HG02798 (cell line): ENCODE results near the gene GRIFIN.

Source experiments
- ATAC-seq: cut with Tn5 transposase; IDR thresholded peaks from one replicate; pipeline ENCODE4 v1.9.1; 2021; ENCODE audit warnings: mild to moderate bottlenecking; ENCODE audit not compliant: unreplicated experiment, poor library complexity

The GRIFIN gene

GRCh38 chr7:2499719-2500430 is 23.7 kb upstream of the GRIFIN start:
- ATAC-seq: no peak

- ATAC-seq: no peak
These were observed 23.0 kb upstream of the GRIFIN start for GRCh38 chr7:2499181-2499580.

- ATAC-seq: no peak
These were observed 22.5 kb upstream of the GRIFIN start for GRCh38 chr7:2498708-2499107.

- no peak for ATAC-seq
These were observed 21.5 kb upstream of the GRIFIN start for GRCh38 chr7:2497500-2498336.

- ATAC-seq: no peak
These were observed 20.9 kb upstream of the GRIFIN start for GRCh38 chr7:2497065-2497464.

GRCh38 chr7:2496375-2496774 is 20.2 kb upstream of the GRIFIN start:
- ATAC-seq: no peak

GRCh38 chr7:2495418-2496299 is 19.5 kb upstream of the GRIFIN start:
- ATAC-seq: no peak

- no peak for ATAC-seq
These were observed 18.3 kb upstream of the GRIFIN start for GRCh38 chr7:2494191-2495130.

- ATAC-seq: no peak
These were observed 17.3 kb upstream of the GRIFIN start for GRCh38 chr7:2493205-2494164.

- no peak for ATAC-seq
These were observed 15.8 kb upstream of the GRIFIN start for GRCh38 chr7:2492038-2492437.

- ATAC-seq: no peak
These were observed 14.0 kb upstream of the GRIFIN start for GRCh38 chr7:2490181-2490651.

GRCh38 chr7:2488681-2489080 is 12.5 kb upstream of the GRIFIN start:
- ATAC-seq: no peak

- ATAC-seq: no peak
These were observed 12.1 kb upstream of the GRIFIN start for GRCh38 chr7:2488272-2488645.

- no peak for ATAC-seq
These were observed 11.5 kb upstream of the GRIFIN start for GRCh38 chr7:2487586-2488271.

- no peak for ATAC-seq
These were observed 8.7 kb upstream of the GRIFIN start for GRCh38 chr7:2484868-2485267.

- no peak for ATAC-seq
These were observed 7.3 kb upstream of the GRIFIN start for GRCh38 chr7:2483494-2483893.

GRCh38 chr7:2482725-2483451 is 6.7 kb upstream of the GRIFIN start:
- ATAC-seq: no peak
